ENCODE results near the gene SLC38A8. TPM values are rescaled to one million over a fixed set of nuclear protein-coding genes. Genes with fewer than 3 reads are reported as not detected.
A peak's percentile ranks its signal among the peaks of the same experiment; 100 is the strongest.

The SLC38A8 gene
- total and polyA plus RNA-seq, 8 donors = 0.08 TPM; not detected in 7

DNA sequence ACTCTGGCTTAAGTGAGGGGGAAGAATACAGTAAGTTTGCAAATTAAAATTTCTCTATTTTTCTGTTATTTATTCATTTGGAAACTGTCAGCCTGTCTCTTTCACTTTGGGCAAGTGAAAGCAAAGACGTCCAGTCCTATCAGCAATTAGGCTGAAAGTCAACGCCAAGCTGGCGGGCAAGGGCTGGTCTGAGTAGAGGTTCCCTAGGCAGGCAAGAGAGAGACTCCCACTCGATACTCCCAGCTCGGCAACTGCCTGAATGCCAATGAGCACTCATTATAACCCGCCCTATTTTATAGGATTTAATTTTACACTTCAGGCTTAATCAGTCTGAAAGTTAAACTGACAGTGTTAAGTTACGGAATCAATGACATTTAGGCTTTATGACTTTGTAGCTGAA, 14.3 kb upstream of the SLC38A8 start:
- DNase-seq = no peak
- WGBS, 5 donors = 81 to 89% (median 85%) methylated on average over 7 of the region's 7 CpGs
- H3K9me3 ChIP-seq = no peaks in the 10 kb centered on the region
- TF ChIP-seq EP300 (IDR thresholded peaks at IDR 0.05) (no peak), POLR2AphosphoS5 (IDR thresholded peaks at IDR 0.05) (no peak), POLR2A (IDR thresholded peaks at IDR 0.05) (no peak)
- TF ChIP-seq, protein P1, sequence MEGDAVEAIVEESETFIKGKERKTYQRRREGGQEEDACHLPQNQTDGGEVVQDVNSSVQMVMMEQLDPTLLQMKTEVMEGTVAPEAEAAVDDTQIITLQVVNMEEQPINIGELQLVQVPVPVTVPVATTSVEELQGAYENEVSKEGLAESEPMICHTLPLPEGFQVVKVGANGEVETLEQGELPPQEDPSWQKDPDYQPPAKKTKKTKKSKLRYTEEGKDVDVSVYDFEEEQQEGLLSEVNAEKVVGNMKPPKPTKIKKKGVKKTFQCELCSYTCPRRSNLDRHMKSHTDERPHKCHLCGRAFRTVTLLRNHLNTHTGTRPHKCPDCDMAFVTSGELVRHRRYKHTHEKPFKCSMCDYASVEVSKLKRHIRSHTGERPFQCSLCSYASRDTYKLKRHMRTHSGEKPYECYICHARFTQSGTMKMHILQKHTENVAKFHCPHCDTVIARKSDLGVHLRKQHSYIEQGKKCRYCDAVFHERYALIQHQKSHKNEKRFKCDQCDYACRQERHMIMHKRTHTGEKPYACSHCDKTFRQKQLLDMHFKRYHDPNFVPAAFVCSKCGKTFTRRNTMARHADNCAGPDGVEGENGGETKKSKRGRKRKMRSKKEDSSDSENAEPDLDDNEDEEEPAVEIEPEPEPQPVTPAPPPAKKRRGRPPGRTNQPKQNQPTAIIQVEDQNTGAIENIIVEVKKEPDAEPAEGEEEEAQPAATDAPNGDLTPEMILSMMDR (IDR thresholded peaks at IDR 0.05) = no peak
- H3K36me3 ChIP-seq = peaks cover 81 to 100% (median 100%) of the 10 kb centered on the region in 4 donors
- no peak overlapping the region for H3K27ac ChIP-seq
- peaks cover 0 to 9% (median 0%) of the 10 kb centered on the region in 4 donors for H3K4me1 ChIP-seq
- intact Hi-C loops (cut with DNase I; ENCODE audit: low total_unique reads) = no loop called here
- no peak overlapping the region for H3K4me3 ChIP-seq
- H3K27me3 ChIP-seq = no peaks in the 10 kb centered on the region

DNA sequence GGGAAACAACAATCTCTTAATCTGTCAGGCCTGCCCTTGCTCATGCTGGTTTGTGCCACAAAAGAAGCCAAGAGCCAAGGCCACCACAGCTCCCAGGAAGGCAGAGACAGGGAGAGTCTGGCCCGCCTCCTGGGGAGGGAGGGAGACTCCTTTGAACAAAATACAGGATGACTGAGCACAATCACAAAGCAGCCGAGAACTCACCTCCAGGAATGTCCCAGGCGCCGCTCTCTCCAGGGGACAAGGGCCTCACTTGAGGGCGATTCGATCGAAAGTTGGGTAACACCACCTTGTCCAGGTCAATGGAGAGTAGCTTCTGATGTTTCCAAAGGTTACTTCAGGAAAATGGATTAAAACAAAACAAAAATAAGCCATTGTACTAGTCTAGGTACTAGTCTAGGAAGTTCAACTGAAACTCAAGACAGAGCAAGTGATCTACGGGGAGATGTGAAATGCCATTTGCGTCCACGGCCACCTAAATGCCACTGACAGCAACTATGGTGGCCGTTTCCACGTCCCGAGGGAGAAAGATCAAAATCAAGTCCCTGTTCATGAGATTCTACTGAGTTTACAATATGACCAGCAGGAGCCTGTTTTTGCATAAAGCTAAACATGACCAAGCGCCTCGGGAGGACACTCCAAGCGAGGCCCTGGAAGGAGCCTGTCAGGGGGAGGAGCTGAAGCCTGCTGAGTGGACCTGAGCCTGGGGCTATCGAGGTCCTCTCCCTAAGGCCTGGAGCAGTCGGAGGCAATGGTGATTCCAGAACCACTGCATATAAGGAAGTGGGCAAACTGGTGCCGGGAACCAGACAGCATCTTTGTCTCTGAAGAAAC, 13.4 kb upstream of the SLC38A8 start:
- peaks cover 0 to 9% (median 0%) of the 10 kb centered on the region in 4 donors for H3K4me1 ChIP-seq
- intact Hi-C loops (cut with DNase I; ENCODE audit: low total_unique reads) = no loop called here
- H3K9me3 ChIP-seq = no peaks in the 10 kb centered on the region
- H3K36me3 ChIP-seq = peaks cover 75 to 99% (median 98%) of the 10 kb centered on the region in 4 donors
- 88 to 92% (median 91%) methylated on average over 19 of the region's 19 CpGs for WGBS, 5 donors
- TF ChIP-seq POLR2AphosphoS5 (IDR thresholded peaks at IDR 0.05) = no peak
- TF ChIP-seq, protein P1 (IDR thresholded peaks at IDR 0.05) = no peak
- no peak for TF ChIP-seq POLR2A (IDR thresholded peaks at IDR 0.05)
- no peak for TF ChIP-seq EP300 (IDR thresholded peaks at IDR 0.05)
- no peak overlapping the region for H3K27ac ChIP-seq
- H3K27me3 ChIP-seq = no peaks in the 10 kb centered on the region
- no peak for DNase-seq
- no peak overlapping the region for H3K4me3 ChIP-seq

DNA sequence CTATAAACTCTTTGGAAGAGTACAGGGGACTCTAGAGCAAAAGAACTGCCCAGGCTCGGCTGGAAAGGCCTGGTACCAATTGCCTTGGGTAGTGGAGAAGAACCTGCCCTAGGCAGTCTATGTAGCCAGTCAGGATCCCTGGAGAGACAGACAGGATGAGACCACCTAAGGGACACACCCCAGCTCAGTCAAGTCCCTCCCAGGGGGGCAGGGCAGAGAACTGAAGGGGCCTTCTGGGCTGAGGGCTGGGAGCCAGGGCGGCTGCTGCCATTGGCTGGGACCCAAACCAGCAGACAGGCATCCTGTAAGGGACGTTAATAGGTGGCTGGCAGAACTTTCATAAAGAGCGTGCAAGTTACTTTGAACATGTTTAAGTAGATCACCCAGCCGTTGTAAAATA, 12.8 kb upstream of the SLC38A8 start:
- Histone ChIP-seq H3K36me3 (peaks cover 68 to 97% (median 93%) of the 10 kb centered on the region in 4 donors), H3K4me3 (no peak overlapping the region), H3K27ac (no peak overlapping the region), H3K9me3 (no peaks in the 10 kb centered on the region), H3K4me1 (peaks cover 0 to 9% (median 0%) of the 10 kb centered on the region in 4 donors), H3K27me3 (no peaks in the 10 kb centered on the region)
- DNase-seq = peak in 1 of 2 donors; percentile 40
- intact Hi-C loops (cut with DNase I; ENCODE audit: low total_unique reads) = no loop called here
- TF ChIP-seq, protein P1 (IDR thresholded peaks at IDR 0.05) = no peak
- WGBS, 5 donors = 52 to 67% (median 62%) methylated on average over 5 of the region's 5 CpGs

DNA sequence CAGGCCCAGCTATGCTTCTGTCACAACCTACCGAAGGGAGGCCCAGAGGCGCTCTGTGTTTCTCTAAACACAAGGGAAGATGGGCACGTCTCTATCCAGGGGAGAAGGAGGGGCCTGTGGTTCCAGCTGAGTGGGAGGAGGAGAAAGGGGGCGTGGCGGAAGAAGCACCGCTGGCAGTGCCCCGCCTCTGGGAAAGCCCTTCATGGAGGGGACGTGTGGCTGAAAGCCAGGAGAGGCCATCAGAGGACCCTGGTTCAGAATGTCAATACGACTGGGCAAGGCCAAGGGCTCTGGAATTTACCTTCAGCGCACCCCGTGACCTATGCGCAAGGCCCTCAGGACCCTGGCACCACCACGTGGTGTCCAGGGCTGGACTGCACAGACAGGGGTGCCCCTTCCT, 12.3 kb upstream of the SLC38A8 start:
- Histone ChIP-seq H3K4me3 (no peak overlapping the region), H3K4me1 (peaks cover 0 to 9% (median 0%) of the 10 kb centered on the region in 4 donors), H3K36me3 (peaks cover 64 to 97% (median 93%) of the 10 kb centered on the region in 4 donors), H3K9me3 (no peaks in the 10 kb centered on the region), H3K27ac (no peak overlapping the region), H3K27me3 (no peaks in the 10 kb centered on the region)
- DNase-seq = no peak
- TF ChIP-seq EP300 (IDR thresholded peaks at IDR 0.05) (no peak), POLR2AphosphoS5 (IDR thresholded peaks at IDR 0.05) (no peak), POLR2A (IDR thresholded peaks at IDR 0.05) (no peak)
- TF ChIP-seq, protein P1 (IDR thresholded peaks at IDR 0.05) = no peak
- intact Hi-C loops (cut with DNase I; ENCODE audit: low total_unique reads) = no loop called here
- 81 to 86% (median 83%) methylated on average over 9 to 13 of the region's 13 CpGs for WGBS, 5 donors
